GM23338 (cell line): ENCODE measurements around the gene IFT43.

Experiments used
- CTCF ChIP-seq, 2 experiments: fragments of 200-600 bp in 1 of 2; sonication (generic) in 1 of 2; conservative IDR thresholded peaks; 2 replicates each; pipeline versions ENCODE4 v1.5.1 to v1.6.1; 2016 to 2017; ENCODE audit warnings: antibody characterized with exemption in 2 of 2, low read depth in 2 of 2, mild to moderate bottlenecking in 2 of 2, moderate library complexity in 1 of 2
- EZH2 ChIP-seq: fragments of 200-600 bp; sonication (generic); IDR thresholded peaks from one replicate; pipeline ENCODE4 v1.8.0; 2017; ENCODE audit warnings: antibody characterized with exemption, mild to moderate bottlenecking, low read depth; ENCODE audit not compliant: unreplicated experiment
- EZH2phosphoT487 ChIP-seq: fragments of 200-600 bp; sonication (generic); IDR thresholded peaks from one replicate; pipeline ENCODE4 v1.8.1; 2018; ENCODE audit warnings: antibody characterized with exemption; ENCODE audit not compliant: unreplicated experiment
- NANOG ChIP-seq: IDR thresholded peaks from 2 replicates; pipeline ENCODE4 v1.6.1; 2016; ENCODE audit warnings: antibody characterized with exemption, borderline replicate concordance
- REST ChIP-seq: IDR thresholded peaks from one replicate; pipeline ENCODE4 v1.6.1; 2018; ENCODE audit warnings: antibody characterized with exemption; ENCODE audit not compliant: unreplicated experiment

GRCh38 chr14:76081642-76082041 is 96.1 kb downstream of the IFT43 start:
- TF ChIP-seq EZH2 (no peak), EZH2phosphoT487 (no peak), CTCF (conservative IDR thresholded peaks at IDR 0.05; ENCODE audit: low read depth in 2 of 2) (no peak), REST (no peak), NANOG (no peak)
